ENCODE results near the gene FAF2.

Gene FAF2

DNA sequence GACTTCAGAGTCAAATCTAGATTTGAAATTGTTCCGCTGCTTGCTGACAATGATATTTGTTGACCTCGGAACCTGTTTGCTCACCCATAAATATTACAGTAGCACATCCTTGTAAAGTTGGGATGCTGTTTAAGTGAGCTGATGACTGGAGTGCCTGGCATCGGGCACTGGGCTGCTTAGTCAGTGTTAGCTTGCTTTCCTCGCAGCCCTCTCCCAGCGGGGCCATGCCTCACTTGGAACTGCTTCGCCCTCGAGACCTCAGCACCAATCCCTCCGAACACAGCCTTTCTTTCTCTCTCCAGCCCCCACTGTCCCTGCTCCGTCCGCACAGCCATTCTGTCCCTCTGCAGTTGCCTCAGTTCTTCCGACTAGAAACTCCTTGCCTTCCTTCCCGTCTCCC, 65.6 kb downstream of the FAF2 start:
- no peak for DNase-seq

DNA sequence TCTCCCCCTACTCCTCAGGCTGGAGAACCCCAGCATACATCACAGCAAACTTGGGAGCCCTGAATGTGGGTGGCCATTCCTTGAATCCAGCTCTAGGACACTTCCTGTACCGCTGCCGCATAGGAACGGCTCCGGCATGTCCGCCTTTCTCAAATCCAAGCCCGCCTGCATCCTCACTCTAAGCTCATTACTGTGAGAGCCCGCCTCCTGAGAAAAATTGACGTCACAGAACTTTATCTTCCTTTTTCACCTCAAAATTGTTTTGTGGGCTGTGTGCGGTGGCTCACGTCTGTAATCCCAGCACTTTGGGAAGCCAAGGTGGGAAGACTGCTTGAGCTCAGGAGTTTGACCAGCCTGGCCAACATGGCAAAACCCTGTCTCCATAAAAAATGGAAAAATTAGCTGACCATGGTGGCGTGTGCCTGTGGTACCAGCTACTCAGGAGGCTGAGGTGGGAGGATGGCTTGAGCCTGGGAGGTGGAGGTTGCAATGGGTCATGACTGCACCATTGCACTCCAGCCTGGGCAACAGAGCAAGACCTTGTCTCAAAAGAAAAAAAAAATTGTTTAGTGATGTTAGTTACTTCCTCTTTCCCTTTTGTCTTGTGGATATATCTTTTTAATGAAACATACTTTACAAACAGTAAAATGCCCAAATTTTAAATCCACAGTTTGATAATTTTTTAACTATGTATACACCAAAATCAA, 66.2 kb downstream of the FAF2 start:
- DNase-seq = no peak

GRCh38 chr5:176515396-176515795, 67.2 kb downstream of the FAF2 start:
- no peak for DNase-seq

GRCh38 chr5:176517053-176517661, 69.0 kb downstream of the FAF2 start:
- no peak for DNase-seq

DNA sequence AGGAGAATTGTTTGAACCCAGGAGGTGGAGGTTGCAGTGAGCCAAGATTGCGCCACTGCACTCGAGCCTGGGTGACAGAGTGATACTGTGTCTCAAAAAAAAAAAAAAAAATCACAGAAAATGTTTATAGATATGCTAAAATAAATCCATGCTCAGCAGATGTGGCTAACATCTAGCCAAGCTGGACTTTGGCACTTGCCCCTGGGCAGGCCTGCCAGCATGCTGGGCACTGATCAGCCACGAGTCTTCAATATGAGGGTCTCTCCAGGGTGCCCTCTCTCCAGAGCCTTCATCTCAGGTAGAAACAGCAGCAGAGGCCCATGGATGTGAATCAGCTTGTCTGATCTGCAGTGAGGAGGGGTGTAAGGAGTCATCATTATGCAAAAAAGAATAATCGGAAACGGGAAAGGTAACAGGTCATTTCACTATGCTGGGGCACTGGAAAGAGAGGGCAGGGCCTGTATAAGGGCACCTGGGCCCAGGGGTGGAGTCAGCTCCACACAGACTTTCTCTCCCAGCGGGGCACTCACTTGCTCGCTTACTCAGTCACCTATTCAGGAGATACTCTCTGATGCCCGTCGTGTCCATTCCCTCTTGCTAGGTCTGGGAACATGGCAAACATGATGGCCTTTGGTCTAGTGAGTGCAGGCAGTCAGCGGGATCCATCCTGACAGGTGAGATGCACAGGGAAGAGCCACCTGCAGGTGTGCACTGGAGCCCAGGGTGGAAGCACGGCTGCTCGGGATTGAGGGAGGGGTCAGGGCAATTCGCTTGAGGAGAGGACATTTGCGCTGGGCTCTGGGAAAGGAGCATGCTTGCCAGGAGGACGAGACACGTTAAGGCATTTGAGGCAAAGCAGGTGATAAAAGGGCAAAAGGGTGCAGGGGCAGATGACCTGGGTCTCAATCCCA, 71.9 kb downstream of the FAF2 start:
- DNase-seq = no peak

DNA sequence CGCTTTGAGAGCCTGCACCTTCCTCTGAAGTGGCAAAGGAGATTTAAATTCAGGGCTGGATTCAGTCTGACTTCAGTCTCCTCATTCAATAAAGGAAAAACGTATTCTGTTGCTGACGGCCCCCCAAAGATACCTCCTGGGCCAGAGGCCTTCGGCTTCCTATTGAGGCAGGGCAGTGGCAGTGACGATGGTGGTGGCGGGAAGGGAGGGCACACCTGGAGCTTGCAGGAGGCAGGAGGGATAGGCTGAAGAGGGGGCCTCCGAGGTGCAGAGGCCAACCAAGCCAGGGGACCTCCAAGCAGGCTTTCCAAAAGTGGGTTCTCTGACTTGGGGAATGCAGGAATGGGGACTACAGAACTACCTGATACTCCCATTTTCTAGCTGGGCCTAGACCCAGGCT, 73.1 kb downstream of the FAF2 start:
- DNase-seq = no peak

DNA sequence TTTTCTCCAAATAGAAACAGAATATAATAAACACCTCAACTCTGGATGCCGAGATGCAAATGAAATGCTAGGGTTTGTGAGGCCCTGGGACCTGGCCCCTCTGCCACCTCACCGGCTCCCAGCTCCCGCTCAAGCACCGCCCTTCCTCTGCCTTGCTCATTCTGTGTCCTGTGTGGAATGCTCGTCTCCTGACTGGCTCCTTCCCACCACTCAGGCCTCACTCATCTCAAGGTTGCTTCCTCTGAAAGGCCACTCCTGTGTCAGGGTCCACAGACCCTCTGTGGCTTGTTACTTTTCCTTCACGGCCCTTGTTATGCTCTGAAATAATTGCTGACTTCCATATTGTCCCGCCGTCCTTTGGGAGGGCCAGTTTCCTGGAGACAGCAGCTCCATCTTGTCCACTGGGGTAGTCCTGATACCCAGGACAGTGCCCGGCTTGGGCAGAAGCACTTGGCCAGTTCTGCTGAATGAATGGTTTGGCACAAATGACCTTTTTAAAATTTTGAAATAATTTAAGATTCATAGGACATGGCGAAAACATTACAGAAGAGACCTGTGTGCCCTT, 73.6 kb downstream of the FAF2 start:
- DNase-seq = no peak

DNA sequence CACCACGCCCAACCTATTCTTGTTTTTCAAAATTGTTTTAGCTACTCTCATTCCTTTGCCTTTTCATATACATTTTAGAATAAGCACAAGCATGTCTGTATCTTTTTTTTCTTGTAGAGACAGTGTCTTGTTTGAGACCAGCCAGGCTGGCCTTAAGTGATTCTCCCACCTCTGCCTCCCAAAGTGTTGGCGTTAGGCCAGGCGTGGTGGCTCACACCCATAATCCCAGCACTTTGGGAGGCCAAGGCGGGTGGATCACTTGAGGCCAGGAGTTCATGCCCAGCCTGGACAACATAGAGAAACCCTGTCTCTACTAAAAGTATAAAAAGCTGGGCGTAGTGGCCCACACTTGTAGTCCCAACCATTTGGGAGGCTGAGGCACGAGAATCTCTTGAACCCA, 76.0 kb downstream of the FAF2 start:
- DNase-seq = no peak

DNA sequence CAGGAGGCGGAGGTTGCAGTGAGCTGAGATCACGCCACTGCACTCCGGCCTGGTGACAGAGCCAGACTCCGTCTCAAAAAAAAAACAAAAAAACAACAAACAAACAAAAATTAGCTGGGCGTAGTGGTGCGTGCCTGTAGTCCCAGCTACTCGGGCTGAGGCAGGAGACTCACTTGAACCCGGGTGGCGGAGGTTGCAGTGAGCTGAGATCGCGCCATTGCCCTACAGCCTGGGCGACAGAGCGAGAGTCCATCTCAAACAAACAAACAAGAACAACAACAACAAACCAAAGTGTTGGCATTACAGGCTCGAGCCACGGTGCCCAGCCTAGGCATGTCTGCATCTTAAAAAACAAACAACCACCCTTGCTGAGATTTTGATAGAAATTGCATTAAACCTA, 76.8 kb downstream of the FAF2 start:
- no peak for DNase-seq

DNA sequence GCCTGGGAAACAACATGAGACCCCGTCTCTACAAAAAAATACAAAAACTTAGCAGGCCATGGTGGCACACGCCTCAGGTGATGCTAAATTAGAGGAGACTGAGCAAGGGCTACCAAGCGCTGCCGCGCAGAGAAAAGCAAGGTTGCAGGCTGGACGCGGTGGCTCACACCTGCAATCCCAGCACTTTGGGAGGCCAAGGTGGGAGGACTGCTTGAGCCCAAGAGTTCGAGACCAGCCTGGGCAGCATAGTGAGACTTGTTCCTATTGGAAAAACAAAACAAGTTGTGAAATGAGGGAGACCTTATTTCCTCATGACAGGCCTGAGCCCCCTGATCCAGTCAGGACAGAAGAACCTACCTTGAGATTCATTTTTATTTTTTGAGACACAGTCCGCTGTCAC, 77.5 kb downstream of the FAF2 start:
- no peak for DNase-seq

- DNase-seq = no peak
These were observed 78.3 kb downstream of the FAF2 start for GRCh38 chr5:176526462-176526861.

- DNase-seq = no peak
These were observed 79.3 kb downstream of the FAF2 start for GRCh38 chr5:176527246-176528222.

GRCh38 chr5:176528301-176528700, 80.1 kb downstream of the FAF2 start:
- no peak for DNase-seq

- DNase-seq = no peak
These were observed 80.6 kb downstream of the FAF2 start for GRCh38 chr5:176528761-176529115.

DNA sequence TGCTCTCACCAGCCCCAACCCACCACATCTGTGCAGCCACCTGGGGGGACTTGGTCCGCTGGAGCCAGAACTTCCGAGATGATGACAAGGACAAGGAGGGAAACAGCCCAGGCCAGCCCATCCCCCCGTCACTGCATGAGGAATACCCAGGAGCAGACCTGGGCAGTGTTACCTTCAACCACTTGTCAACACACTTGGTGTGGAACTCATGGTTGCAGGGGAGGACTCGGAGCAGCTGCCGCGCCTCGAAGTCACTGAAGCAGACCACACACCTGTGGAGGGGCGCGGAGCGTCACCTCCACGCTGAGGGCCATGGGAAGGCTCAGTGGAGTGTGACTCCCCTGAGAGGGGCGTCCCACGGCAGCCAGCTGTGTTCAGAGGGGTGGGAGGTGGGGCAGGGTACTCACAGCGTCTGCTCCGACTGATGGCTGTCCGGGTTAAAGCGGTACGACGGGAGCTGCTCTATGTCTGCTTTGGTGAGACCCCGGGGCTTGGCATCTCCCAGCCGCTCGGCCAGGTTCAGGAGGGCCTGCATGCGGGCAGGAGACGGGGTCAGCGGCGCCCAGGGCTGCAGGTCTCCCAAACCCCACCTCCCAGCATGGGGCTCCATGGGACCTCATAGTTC, 81.0 kb downstream of the FAF2 start:
- DNase-seq = no peak

DNA sequence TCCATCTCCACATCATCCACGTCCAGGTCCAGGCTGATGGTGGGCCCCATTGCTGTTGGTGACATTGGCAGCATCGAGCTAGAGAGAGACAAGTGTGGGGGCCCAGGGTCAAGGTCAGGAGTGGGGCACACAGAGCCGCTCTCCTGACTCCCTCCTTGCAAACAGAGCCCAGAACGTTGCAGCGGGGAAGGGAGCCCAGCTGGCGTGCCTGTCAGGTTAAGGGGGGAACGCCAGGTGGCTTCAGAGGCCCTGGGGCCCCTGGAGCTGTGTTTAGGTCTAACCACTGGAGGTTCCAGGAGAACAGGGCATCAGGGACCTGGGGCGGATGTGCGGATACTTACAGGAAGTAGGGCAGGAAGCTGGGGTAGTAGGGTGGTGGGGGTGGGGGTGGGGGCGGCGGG, 81.6 kb downstream of the FAF2 start:
- peak; percentile 11 for DNase-seq

GRCh38 chr5:176530393-176530982, 82.3 kb downstream of the FAF2 start:
- no peak for DNase-seq

GRCh38 chr5:176530983-176531901, 83.1 kb downstream of the FAF2 start:
- no peak for DNase-seq

GRCh38 chr5:176531902-176532493, 83.8 kb downstream of the FAF2 start:
- no peak for DNase-seq

DNA sequence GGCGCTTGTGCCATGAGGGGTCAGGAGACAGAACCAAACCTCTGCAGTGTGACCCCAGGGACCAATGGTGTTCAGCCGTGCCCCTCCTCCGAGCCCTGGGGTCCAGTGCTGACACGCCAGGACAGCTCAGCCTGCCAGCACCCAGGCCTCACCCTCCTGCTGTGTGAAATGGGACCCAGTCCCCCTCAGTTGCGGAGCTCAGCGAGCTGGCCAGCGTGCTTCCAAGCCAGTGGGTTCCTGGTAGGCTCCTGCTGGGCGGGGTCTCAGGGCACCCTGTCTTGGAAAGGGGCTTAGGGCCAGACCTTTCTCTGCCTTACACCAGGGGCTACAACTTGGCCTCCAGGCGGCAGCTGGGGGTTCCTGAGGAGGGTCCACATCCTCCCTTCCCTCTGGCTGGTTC, 84.6 kb downstream of the FAF2 start:
- no peak for DNase-seq

Measured in GF-D8 (cell line).